Panc1 (cell line): ENCODE measurements around the gene HSDL1. TPM values are rescaled to one million over a fixed set of nuclear protein-coding genes. Genes with fewer than 3 reads are reported as not detected.

Experiments
- ATAC-seq: fragments of 200-7000 bp; cut with Tn5 transposase; 2 replicates; pipeline ENCODE4 v1.9.1; 2020; ENCODE audit warnings: mild to moderate bottlenecking, moderate library complexity
- BruUV-seq: library from RNA; stranded (reverse); fragments of 400-500 nt; replicated peaks from 2 replicates; lab custom pipeline; 2021; lab: Mats Ljungman, UMichigan
- CTCF ChIA-PET: fragments of 300-600 bp; sonication (Branson Sonifier 250); formaldehyde crosslinking; loops from one replicate; lab custom pipeline; 2022; ENCODE audit warnings: antibody characterized with exemption; lab: Charles Lee
- POLR2A ChIA-PET: fragments of 300-600 bp; sonication (Branson Sonifier 250); formaldehyde crosslinking; loops from one replicate; lab custom pipeline; 2022; ENCODE audit warnings: antibody characterized with exemption; lab: Charles Lee
- DNase-seq: peaks from one replicate; pipeline ENCODE4 v3.0.0-alpha.2; 2010; ENCODE audit warnings: low read depth, low spot score
- H3K27ac ChIP-seq: 2 replicates; pipeline ENCODE4 v1.5.1; 2011; ENCODE audit warnings: mild to moderate bottlenecking, low read length, inconsistent platforms
- H3K27me3 ChIP-seq: fragments of 200-500 bp; sonication (Bioruptor generic); 2 replicates; pipeline ENCODE4 v1.6.0; 2014; ENCODE audit warnings: low read length, inconsistent platforms; ENCODE audit not compliant: control insufficient read depth, insufficient read depth
- H3K36me3 ChIP-seq: fragments of 200-500 bp; sonication (Bioruptor generic); 2 replicates; pipeline ENCODE4 v1.5.1; 2014; ENCODE audit warnings: inconsistent platforms, mild to moderate bottlenecking, low read length, moderate library complexity; ENCODE audit not compliant: control insufficient read depth, insufficient read depth
- H3K4me1 ChIP-seq: 2 replicates; pipeline ENCODE4 v1.5.1; 2011; ENCODE audit warnings: inconsistent platforms, mild to moderate bottlenecking, low read length, moderate library complexity; ENCODE audit not compliant: control insufficient read depth, insufficient read depth
- H3K4me3 ChIP-seq, 2 experiments: 2 replicates each; pipeline ENCODE4 v1.5.1; 2011 to 2012; ENCODE audit warnings: low read depth in 2 of 2, low read length in 2 of 2, mild to moderate bottlenecking in 2 of 2, inconsistent platforms in 1 of 2, moderate library complexity in 1 of 2
- H3K9me3 ChIP-seq: fragments of 200-500 bp; sonication (Bioruptor generic); 2 replicates; pipeline ENCODE4 v1.5.1; 2014; ENCODE audit warnings: low read depth, mild to moderate bottlenecking, inconsistent platforms, low read length, moderate library complexity; ENCODE audit not compliant: control insufficient read depth, insufficient read depth
- CTCF ChIP-seq: fragments of 450-650 bp; IDR thresholded peaks from 2 replicates; pipeline ENCODE4 v1.5.1; 2017; ENCODE audit warnings: mild to moderate bottlenecking
- POLR2AphosphoS5 ChIP-seq: IDR thresholded peaks from 2 replicates; pipeline ENCODE4 v1.6.1; 2012; ENCODE audit warnings: mild to moderate bottlenecking, low read depth, low read length, moderate library complexity
- REST ChIP-seq, 2 experiments: IDR thresholded peaks; 2 replicates each; pipeline ENCODE4 v1.6.1; 2011 to 2012; ENCODE audit warnings: low read depth in 2 of 2, control low read depth in 1 of 2, low read length in 1 of 2, mild to moderate bottlenecking in 1 of 2, moderate library complexity in 1 of 2; ENCODE audit not compliant: insufficient read depth in 1 of 2
- SIN3A ChIP-seq: IDR thresholded peaks from 2 replicates; pipeline ENCODE4 v1.6.1; 2012; ENCODE audit warnings: low read depth, mild to moderate bottlenecking, low read length, moderate library complexity, borderline replicate concordance; ENCODE audit not compliant: insufficient read depth
- TCF7L2 ChIP-seq: IDR thresholded peaks from 2 replicates; pipeline ENCODE4 v1.6.1; 2011; ENCODE audit warnings: mild to moderate bottlenecking, low read depth, low read length, inconsistent platforms
- in situ Hi-C: cut with HindIII; loops from 2 replicates; pipeline ENCODE4 v1.10.0; 2016; ENCODE audit warnings: low sequenced_read_pairs, low pct_unique_long_range_greater_than_20kb
- intact Hi-C: fragments of 100-400 bp; cut with micrococcal nuclease; formaldehyde crosslinking; loops from one replicate; pipeline ENCODE4 v1.10.0; 2022; ENCODE audit not compliant: unreplicated experiment
- total RNA-seq: library from RNA; stranded (reverse); gene quantifications from one replicate; pipeline ENCODE4 v1.2.1, GENCODE V29; 2021; ENCODE audit not compliant: unreplicated experiment

HSDL1 gene
- total RNA-seq, 1 experiment from 2014 or later = 24.6 TPM

- Histone ChIP-seq H3K9me3 (no peaks in the 10 kb centered on the region), H3K4me3 (no peak overlapping the region), H3K27ac (no peak overlapping the region; the same call in 1 of the 2 replicates), H3K36me3 (no peaks in the 10 kb centered on the region), H3K4me1 (peaks cover 22% of the 10 kb centered on the region), H3K27me3 (no peaks in the 10 kb centered on the region)
- intact Hi-C loops (no loop called here), in situ Hi-C loops (no loop called here)
- CTCF ChIA-PET = no interaction called here
- TF ChIP-seq REST (IDR thresholded peaks at IDR 0.05; ENCODE audit: insufficient read depth in 1 of 2, low read depth in 2 of 2, low read length in 1 of 2) (no peak), POLR2AphosphoS5 (no peak), TCF7L2 (no peak), CTCF (no peak), SIN3A (no peak)
- ATAC-seq (no peak), DNase-seq (no peak)
- no TSS peak for BruUV-seq
- POLR2A ChIA-PET = no interaction called here
Observed at GRCh38 chr16:84177741-84178073, 32.7 kb upstream of the HSDL1 start.

- H3K27ac ChIP-seq = no peak overlapping the region
- in situ Hi-C loops = no loop called here
- ChIA-PET POLR2A (no interaction called here), CTCF (interaction anchor here (0.6 kb wide), 1 partner anchor 11 kb away, joined by 5 read pairs; the partner anchor contains the start of gene TAF1C)
- H3K36me3 ChIP-seq = no peaks in the 10 kb centered on the region
- DNase-seq (no peak), ATAC-seq (peak; percentile 9; the same call in 1 of the 2 replicates)
- intact Hi-C loops = no loop called here
- H3K27me3 ChIP-seq = no peaks in the 10 kb centered on the region
- TF ChIP-seq TCF7L2 (no peak), SIN3A (no peak), REST (IDR thresholded peaks at IDR 0.05; ENCODE audit: insufficient read depth in 1 of 2, low read depth in 2 of 2, low read length in 1 of 2) (no peak), CTCF (no peak), POLR2AphosphoS5 (no peak)
- H3K4me3 ChIP-seq = no peak overlapping the region
- BruUV-seq = no TSS peak
- no peaks in the 10 kb centered on the region for H3K9me3 ChIP-seq
- peaks cover 22% of the 10 kb centered on the region for H3K4me1 ChIP-seq
Observed at GRCh38 chr16:84176192-84177053, 31.4 kb upstream of the HSDL1 start.
